Middle frontal gyrus (tissue), 1 donor: ENCODE results near the gene RIPK3.
"Not testable (repeated sequence)": the region's sequence is repeated elsewhere in the genome, so short reads cannot be mapped to it uniquely, and the experiment has no call there.

Source experiments
- DNase-seq: peaks from one replicate; pipeline ENCODE4 v3.0.0-alpha.2; 2015; ENCODE audit warnings: low spot score; ENCODE audit errors: extremely low spot score

Gene RIPK3

DNA sequence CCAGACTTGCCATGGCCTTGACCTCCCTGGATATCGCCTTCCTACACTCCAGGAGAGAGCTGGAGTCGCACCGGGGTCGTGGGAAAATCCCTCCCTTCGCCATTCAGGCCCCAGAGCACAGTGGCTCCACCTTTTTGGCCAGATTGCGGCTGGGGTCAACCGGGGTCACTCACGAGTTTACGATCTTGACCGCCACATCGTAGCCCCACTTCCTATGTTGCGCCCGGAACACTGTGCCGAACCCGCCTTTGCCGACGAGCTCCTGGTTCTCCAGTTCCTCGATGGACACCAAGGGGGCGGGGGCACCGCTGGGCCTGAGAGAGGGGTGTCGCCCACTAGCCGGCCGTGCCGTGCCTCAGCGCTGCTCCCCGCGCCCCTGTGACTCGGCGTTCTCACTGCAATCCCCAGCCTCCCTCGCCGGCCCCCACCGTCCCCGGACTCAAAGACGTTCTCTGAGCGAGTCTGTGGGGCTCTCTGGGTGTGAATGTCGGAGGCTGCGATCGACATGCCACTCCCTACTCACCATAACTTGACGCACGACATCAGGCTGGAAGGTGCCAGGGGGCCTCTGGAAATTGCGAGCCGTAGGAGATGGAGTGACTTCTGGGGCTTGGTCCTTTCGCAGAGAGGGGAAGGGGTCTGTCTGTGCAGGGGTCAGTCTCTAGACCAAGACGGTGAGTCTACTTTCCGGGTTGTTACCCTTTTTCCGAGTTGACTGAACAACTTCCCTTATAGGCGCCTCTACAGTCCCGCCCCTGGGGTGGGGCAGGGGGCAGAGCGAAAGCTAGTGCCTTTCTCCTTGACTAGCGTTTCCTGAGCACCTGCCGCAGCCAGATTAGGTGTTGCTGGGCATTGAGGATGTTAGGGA lies at the start of gene RIPK3:
Gene RIPK3 (minus strand): TSS at position 708 of the 868 bp plus-strand sequence. CDS start 165 bp downstream, at position 543.
- no peak for DNase-seq

DNA sequence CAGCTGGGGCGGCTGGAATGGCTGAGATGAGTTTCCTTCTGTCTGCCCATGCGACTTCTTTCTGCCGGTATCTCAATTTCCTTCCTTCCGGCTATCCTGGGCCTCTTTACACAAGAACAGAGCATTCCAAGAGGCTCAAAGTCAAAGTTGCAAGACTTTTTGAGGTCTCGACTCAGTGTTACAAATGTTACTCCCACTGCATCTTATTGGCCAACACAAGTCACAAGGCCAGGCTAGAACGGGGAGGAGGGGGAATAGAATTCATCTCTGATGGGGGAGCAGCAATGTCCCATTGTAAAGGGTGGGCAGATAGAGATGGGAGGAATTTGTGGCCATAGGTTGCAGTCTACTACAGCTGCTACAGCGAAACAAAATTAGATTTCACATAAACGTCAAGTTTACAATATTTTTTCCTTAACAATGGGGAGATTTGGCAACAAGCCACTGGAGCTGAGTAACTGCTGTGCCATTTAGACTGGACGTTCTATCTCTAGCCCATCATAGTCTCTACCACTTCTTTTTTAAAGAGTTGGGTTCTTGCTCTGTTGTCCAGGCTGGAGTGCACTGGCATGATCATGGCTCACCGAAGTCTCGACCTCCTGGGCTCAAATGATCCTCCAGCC lies 49.5 kb upstream of the RIPK3 start:
- DNase-seq: no peak

DNA sequence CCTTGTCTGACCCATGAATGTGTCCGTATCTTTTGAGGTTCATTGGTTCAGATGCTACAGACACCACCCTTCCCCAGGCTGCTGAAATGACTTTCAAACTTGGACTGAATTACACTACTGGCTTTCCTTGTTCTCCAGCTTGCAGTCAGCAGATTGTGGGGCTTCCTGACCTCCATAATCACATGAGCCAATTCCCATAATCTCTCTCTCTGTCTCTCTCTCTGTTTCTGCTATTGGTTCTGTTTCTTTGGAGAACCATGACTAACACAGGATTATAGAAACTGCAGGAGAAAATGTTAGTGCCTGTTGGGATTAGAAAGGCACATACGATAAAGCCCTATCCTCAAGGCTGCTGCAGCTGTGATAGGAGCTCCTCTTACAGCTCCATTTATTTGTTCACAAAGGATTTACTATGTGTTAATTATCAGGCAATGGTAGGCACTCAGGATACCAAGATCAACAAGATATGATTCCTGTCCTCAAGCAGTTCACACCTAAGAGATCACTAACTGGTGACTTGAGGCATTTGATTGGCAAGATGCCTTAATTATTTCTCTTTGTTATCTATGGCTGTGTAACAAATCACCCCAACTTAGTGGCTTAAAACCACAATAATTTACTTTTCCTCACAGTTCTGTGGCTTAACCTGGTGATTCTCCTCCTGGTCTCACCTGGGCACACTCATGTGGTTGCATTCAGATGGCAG lies 48.8 kb upstream of the RIPK3 start:
- no peak for DNase-seq

DNA sequence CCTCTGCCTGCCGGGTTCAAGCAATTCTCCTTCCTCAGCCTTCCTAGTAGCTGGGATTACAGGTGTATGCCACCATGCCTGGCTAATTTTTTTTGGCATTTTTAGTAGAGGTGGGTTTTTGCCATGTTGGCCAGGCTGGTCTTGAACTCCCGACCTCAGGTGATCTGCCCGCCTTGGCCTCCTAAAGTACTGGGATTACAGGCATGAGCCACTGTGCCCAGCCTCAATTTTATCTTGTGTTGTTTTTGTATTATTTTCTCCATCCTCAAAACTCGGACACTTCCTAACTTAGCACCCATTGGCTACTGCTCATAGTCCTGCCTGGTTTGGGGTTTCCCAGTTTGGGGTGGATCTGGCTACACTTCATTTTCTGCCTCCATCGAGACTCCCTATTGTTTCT lies 47.8 kb upstream of the RIPK3 start:
- DNase-seq: not testable (repeated sequence)

DNA sequence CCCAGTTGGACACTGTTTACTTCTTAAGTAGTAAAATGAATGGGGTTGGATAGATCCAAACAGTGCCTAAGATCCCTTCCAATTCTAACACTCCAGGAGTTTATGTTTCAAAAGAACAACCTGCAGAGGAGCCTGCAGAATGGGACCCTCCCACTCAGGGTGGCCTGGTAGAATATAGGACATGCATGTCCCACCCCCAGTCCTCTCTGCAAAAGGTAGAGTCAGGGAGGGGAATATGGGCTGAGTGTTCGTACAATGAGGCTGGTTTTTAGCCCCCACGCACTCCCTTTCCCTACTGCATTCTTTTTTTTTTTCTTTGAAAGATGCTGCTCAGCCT lies 47.2 kb upstream of the RIPK3 start:
- no peak for DNase-seq

DNA sequence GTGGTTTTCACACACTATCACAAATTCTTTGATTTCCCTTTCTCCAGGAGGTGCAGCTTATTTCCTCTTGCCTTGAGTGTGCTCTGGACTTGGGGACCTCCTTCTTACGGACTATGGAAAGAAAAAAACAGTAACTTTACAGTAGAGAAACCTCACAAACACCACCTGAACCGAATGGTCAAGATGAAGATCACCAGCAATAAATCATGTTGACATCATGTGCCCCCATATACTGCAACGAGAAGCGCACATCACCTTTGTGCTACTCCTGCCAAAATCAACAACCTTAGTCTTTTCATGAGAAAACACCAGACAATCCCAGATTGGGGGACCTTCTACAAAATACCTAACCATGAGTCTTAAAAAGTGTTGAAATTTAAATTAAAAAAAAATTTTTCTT lies 45.7 kb upstream of the RIPK3 start:
- no peak for DNase-seq

DNA sequence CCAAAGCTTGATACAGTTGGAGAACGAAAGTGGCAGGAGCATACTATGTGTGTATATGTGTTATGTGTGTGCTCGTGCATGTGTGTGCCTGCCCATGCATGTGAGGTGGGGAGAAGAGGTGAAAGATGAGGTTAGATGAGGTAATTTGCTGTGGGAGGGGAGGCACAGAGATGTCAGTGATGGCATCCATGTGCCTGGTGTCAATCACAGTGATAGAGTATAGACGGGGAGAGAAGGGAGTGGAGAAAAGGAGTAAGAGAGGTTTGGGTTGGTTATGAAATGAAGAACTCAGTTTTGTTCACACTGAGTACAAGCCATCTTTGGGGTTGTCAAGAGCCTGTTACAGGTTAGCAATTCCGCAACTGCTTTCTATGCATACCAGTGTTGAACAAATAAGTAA lies 44.4 kb upstream of the RIPK3 start:
- no peak for DNase-seq

DNA sequence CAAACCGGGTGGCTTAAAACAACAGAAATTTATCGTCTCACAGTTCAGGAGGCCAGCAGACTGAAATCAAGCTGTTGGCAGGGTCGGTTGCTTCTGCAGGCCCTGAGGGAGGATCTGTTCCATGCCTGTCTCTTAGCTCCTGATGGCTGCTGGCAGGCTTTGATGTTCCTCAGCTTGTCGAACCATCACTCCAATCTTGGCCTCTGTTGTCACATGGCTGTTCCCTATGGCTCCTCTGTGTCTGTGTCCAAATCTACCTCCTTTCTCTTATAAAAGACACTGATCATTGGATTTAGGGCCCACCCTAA lies 42.2 kb upstream of the RIPK3 start:
- DNase-seq: no peak

DNA sequence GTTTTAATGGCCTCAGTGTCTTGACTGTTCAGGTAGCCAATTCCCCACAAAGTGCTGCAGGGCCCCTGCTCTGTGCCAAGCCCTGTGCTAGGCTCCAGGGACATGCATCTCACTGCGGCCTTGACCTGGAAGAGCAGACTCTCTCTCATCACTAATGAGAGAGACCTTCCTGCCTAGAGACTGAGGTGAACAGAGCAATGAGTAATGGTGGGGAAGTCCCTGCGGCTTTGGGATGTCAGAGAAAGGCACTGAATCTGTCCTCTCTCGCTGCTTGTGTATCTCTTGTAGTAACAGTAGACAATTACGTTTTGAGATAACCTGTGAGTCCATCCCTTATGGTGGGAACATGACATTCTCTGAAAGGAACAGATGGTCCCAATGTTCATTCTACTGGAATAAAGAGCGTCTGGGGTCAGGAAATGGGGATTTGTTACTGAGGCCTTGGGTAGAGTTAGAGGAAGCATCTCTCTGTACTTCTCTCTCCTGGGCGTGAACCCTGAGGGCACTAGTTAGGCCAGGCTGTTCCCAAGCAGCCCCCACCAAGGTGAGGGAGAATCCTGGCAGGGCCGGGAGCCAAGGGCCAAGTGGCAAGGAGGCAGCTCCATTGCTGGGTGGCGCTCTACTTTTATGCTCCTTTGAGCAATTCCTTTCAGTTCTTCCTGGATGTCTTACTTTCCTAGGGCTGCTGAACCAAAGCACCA lies 41.7 kb upstream of the RIPK3 start:
- DNase-seq: no peak

DNA sequence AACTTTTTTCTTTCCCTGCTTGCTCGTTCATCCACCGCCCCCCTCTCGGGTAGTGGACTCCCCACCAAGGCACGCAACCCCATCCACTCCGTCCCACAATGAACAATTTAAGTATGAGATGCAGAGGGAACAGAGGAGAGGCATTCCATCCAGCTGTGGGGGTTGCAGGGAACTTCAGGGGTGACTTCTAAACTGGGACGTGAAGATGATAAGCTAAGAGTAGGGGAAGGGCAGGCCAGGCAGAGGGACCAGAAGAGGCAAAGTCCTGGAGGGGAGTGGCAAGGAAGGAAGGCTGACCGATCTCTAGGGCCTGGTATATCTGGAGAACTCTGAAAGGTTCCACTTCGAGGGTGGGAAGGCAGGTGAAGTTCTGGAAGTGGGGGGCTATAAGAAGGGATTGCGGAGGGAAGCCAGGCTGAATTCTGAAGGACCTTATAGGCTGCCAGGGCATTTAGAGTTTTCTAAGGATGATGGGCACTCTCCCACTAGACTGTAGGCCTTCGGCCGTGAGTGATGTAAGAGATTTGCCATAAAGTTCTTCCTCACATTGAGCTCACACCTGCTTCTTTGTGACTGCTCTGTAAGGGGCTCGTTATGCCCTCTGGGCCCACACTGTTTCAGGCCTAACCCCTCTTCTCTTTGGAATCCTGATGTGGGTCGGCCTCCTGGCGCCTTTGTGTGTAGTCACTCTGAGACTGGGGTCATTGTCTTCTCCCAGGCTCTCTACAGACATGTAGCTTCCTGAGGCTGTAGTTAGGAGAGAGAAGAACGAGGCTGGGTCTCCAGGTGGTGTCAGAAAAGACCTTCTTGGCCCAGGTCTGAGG lies 40.3 kb upstream of the RIPK3 start:
- no peak for DNase-seq

DNA sequence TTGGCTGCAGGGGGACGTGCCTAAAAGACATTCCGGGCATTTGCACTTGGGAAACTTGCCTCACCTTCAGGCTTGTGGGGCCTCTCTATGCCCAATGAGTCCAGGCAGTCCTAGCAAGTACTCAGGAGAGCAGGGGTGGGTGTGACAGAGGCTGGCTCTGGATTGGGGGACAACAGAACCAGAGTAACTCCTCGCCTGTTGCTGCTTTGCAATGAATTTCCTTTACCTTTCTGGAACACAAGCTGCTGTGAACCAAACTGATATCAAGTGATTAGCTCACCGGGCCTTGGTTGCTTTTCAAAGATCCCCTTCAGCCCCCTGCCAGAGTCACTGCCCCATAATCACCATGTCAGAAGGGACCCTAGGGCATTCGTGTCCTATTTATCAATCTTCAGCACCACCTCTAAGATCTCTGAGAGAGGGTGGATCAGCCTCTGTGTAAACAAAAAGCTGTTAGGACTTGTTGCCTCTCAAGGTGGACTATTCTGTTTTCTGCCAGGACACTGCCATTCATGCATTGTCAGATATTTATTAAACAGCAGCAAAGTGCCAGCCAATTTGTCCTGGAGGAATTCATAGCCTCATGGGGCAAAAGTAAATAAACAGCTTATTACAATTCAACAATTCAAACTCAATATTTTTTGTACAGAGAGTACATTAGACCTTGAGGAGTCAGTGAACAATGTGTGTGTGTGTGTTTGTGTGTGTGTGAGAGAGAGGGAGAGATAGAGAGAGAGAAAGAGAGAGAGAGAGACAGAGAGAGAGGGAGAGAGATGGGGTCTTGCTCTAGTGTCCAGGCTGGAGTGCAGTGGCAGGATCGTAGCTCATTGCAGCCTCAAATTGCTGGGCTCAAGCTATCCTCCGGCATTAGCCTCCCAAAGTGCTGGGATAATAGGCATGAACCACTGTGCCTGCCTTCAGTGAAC lies 39.5 kb upstream of the RIPK3 start:
- no peak for DNase-seq

DNA sequence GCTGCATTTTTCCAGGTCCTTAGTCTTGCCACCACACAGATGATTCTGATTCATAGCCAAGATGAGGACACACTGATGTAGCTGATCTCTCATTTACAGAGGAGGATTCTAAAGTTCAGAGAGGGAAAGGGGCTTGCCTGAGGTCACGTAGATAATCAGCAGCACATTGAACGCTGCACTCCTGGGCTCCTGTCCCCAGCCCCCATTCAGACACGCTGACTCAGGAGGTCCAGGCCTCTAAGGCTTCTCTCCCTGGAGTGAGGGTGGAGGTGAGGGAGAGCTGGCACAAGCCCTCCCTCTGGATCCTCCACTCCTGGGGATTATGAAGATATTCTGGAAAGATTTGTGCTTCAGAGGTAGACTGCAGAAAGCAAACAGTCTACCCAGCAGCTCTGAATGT lies 38.5 kb upstream of the RIPK3 start:
- no peak for DNase-seq

DNA sequence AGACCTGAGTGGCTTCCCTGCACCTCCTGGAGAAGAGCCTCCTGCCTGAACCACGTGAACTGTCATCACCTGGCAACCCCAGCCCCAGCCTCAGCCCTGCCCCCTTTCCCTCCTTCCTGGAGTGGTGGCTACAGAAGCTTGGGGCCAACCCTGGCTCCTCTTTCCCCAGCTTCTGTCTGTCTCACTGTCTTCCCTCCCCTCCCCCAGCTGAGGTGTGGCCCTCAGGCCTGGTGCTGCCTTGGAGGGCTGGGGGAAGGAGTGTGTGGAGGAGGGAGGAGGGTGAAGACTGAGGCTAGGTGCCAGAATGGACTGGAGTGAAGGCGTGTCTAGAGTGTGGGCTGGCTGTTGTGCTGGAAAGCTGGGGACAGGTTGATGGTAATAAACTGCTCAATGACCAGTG lies 37.9 kb upstream of the RIPK3 start:
- DNase-seq: no peak

DNA sequence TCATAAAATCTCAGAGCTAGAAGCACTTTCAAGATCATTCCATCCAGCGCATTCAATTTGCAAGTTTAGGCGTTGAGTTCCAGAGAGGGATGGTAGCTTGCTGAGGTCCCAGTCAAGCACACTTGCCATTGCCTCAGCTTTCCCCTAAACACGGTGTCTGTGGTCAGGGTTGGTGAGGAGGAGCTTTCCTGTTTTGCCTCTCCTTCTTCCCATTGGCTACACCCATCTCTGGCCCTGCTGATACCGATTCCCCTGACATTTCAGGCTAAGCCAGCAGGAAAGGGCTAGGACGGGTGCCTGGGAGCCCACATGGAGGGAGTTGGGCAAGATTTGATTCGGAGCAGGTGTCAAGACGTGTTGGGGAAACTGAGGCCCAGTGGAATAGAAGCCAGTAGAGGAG lies 37.3 kb upstream of the RIPK3 start:
- DNase-seq: no peak

DNA sequence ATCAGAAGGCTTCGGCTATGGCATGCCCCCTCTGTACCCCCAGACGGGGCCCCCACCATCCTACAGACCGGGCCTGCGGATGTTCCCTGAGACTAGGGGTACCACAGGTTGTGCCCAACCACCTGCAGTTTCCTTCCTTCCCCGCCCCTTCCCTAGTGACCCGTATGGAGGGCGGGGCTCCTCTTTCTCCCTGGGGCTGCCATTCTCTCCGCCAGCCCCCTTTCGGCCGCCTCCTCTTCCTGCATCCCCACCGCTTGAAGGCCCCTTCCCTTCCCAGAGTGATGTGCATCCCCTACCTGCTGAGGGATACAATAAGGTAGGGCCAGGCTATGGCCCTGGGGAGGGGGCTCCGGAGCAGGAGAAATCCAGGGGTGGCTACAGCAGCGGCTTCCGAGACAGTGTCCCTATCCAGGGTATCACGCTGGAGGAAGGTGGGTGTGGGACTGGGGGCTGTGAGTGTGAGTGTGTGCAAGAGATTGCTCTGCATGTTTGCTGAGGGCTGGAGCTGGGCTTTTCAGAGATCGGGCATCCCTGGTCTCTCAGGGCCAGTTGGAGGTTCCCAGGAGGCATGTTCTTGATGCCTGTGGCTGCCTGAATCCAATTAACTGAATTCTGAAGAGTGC lies 36.8 kb upstream of the RIPK3 start:
- DNase-seq: no peak

DNA sequence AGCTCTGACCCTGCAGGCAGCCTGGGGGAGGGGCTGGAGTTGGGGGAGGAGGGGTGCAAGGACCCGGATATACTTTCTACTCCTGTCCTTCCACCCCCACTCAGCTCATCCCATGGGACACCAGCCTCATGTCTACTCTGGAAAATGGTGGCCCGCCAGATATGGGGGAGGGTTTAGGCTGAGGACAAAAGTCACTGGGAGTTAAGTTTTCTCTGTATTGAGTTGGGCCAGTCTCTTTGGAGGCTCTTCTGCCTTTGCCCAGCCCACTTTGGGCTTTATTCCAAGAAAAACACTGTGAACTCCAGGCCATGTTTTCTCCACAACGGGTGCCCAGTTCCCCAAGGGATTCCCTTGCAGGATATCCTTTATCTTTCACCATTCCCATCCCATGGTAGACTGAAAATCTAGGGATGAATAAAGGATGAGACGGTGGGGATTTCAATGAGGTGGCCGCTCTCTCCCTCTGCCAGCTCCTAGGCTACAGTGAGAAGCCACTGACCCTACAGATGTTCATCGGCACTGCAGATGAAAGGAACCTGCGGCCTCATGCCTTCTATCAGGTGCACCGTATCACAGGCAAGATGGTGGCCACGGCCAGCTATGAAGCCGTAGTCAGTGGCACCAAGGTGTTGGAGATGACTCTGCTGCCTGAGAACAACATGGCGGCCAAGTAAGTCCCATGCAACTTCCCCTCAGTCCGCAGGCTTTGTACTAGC lies 33.1 kb upstream of the RIPK3 start:
- DNase-seq: no peak

DNA sequence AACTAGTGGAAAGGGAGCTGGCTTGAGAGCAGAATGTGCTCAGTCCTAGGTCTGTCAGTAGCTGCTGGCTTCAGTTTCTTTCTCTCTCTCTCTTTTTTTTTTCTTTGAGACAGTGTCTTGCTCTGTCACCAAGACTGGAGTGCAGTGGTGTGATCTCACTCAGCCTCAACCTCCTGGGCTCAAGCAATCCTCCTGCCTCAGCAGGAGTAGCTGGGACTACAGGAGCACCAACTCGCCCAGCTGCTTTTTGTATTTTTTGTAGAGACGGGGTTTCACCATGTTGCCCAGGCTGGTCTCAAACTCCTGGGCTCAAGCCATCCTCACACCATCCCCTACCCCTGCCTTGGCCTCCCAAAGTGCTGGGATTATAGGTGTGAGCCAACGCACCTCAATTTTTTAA lies 31.8 kb upstream of the RIPK3 start:
- not testable (repeated sequence) for DNase-seq

DNA sequence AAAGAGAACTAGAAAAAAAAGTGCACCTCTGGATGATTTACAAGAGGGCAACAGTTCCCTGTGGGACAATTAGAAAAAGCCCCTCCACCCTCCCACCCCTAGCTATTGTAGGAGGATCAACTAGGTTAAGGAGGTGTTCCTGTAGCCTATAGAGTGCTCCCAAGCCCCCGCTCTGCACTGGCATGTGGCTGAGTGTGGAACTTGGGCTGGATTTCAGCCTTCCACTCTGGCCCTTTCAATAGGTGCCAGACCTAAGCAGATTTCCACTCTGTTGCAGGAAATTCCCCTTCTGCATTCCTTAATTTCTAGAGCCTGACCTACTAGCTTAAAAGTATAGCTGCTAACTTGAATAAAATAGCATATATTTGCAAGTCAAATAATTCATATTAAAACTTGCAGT lies 31.0 kb upstream of the RIPK3 start:
- DNase-seq: no peak
